Pancreas (tissue), 10 donors: ENCODE data around the gene MAN2A1. TPM values are rescaled to one million over a fixed set of nuclear protein-coding genes. Genes with fewer than 3 reads are reported as not detected.
A peak's percentile ranks its signal among the peaks of the same experiment; 100 is the strongest.

ENCODE experiments used
- ATAC-seq, 4 donors: fragments of 200-7000 bp; cut with Tn5 transposase; one replicate each; pipeline versions ENCODE4 v1.8.0 to v1.9.1; 2020; ENCODE audit warnings: mild to moderate bottlenecking in 4 of 4, moderate library complexity in 4 of 4
- DNase-seq, 6 donors: peaks; one replicate each; pipeline ENCODE4 v3.0.0-alpha.2; 2020
- FAIRE-seq: peaks from 2 replicates; lab custom pipeline; 2012; peaks lifted over from hg19 to GRCh38; lab: Jason Lieb, UNC
- H3K27ac ChIP-seq, 4 donors: fragments of 200-600 bp; sonication (generic); 1 replicate in 3 of 4; 2 replicates in 1 of 4; pipeline versions ENCODE4 v1.5.0 to v1.8.0; 2020
- H3K27me3 ChIP-seq, 4 donors: fragments of 200-600 bp; one replicate each; pipeline ENCODE4 v1.8.0; 2021
- H3K36me3 ChIP-seq, 3 donors: fragments of 200-600 bp; sonication (generic) in 1 of 3; one replicate each; pipeline versions ENCODE4 v1.5.0 to v1.8.0; 2020 to 2021
- H3K4me1 ChIP-seq, 3 donors: fragments of 200-600 bp; one replicate each; pipeline ENCODE4 v1.8.0; 2021
- H3K4me3 ChIP-seq, 4 donors: fragments of 200-600 bp; sonication (generic) in 2 of 4; one replicate each; pipeline versions ENCODE4 v1.5.0 to v1.8.0; 2020 to 2021
- H3K9me3 ChIP-seq, 4 donors: fragments of 200-600 bp; one replicate each; pipeline ENCODE4 v1.8.0; 2021
- WGBS, 2 donors: extraction: QIAGEN DNeasy Blood & Tissue Kit; methylation state at CpG; one replicate each; pipeline ENCODE4 v1.1.7; 2013; 5-methylcytosine and 5-hydroxymethylcytosine counted together
- intact Hi-C, 3 donors: fragments of 100-400 bp; cut with DNase I; formaldehyde crosslinking; loops; one replicate each; pipeline versions ENCODE4 v1.11.1 to v1.14.2; 2022
- polyA plus RNA-seq, 2 donors: library from polyadenylated mRNA; stranded (reverse); fragments of 200-250 nt; gene quantifications; one replicate each; pipeline ENCODE4 v1.2.3, GENCODE V29; 2013
- total RNA-seq, 6 donors: library from RNA; stranded (reverse); fragmentation: NEBNext Ultra II Directional in 4 of 6; extraction: Animal tissue kit (Norgen Biotek cat#: 25700) in 4 of 6; gene quantifications; one replicate each; pipeline versions ENCODE4 v1.2.1 to v1.2.4, GENCODE V29; 2021 to 2023
- TF ChIP-seq, protein P1 (sequence below), 4 donors: fragments of 200-600 bp; sonication (generic) in 3 of 4; IDR thresholded peaks; one replicate each; pipeline versions ENCODE4 v1.5.0 to v1.8.0; 2021; ENCODE audit warnings: antibody characterized with exemption in 4 of 4
- donor health status: healthy with polysubstance abuse.
- donor health status: DM: no; HTN: no; CAD: no; lungs with moderate emphysema.
- donor health status: DM: no; HTN: no; CAD: no.
- donor health status: control.
- donor health status: control.
- donor health status: Bipolar disorder and iron deficiency.
- donor health status: DM: yes; HTN: yes; CAD: no.
- donor health status: DM: no; HTN: no; CAD: no.
- donor health status: DM: no; HTN: no; CAD: no.
- donor health status: DM: yes; HTN: yes; CAD: no.

MAN2A1 gene
- total and polyA plus RNA-seq, 8 donors, result 8.5 to 49.4 (median 36.6) TPM

- ATAC-seq (no peak), FAIRE-seq (no peak), DNase-seq (no peak)
- Histone ChIP-seq H3K36me3 (no peaks in the 10 kb centered on the region), H3K27me3 (no peaks in the 10 kb centered on the region), H3K4me1 (peaks cover 0 to 3% (median 0%) of the 10 kb centered on the region in 3 donors), H3K9me3 (no peaks in the 10 kb centered on the region), H3K4me3 (no peak overlapping the region), H3K27ac (no peak overlapping the region)
- intact Hi-C loops, result no loop called here
- WGBS, 2 donors, result 82 to 96% methylated on average over 4 of the region's 4 CpGs
- TF ChIP-seq, protein P1, sequence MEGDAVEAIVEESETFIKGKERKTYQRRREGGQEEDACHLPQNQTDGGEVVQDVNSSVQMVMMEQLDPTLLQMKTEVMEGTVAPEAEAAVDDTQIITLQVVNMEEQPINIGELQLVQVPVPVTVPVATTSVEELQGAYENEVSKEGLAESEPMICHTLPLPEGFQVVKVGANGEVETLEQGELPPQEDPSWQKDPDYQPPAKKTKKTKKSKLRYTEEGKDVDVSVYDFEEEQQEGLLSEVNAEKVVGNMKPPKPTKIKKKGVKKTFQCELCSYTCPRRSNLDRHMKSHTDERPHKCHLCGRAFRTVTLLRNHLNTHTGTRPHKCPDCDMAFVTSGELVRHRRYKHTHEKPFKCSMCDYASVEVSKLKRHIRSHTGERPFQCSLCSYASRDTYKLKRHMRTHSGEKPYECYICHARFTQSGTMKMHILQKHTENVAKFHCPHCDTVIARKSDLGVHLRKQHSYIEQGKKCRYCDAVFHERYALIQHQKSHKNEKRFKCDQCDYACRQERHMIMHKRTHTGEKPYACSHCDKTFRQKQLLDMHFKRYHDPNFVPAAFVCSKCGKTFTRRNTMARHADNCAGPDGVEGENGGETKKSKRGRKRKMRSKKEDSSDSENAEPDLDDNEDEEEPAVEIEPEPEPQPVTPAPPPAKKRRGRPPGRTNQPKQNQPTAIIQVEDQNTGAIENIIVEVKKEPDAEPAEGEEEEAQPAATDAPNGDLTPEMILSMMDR (IDR thresholded peaks at IDR 0.05), result no peak
Measured at GRCh38 chr5:109718632-109719031, 28.9 kb downstream of the MAN2A1 start.

- no peak for ATAC-seq
- FAIRE-seq, result no peak
- DNase-seq, result no peak
- H3K36me3 ChIP-seq, result no peaks in the 10 kb centered on the region
- intact Hi-C loops, result no loop called here
- no peaks in the 10 kb centered on the region for H3K27me3 ChIP-seq
- H3K4me3 ChIP-seq, result no peak overlapping the region
- H3K4me1 ChIP-seq, result peaks cover 0 to 4% (median 0%) of the 10 kb centered on the region in 3 donors
- TF ChIP-seq, protein P1 (IDR thresholded peaks at IDR 0.05), result no peak
- H3K27ac ChIP-seq, result no peak overlapping the region
- H3K9me3 ChIP-seq, result no peaks in the 10 kb centered on the region
Measured at GRCh38 chr5:109719978-109720377, 30.3 kb downstream of the MAN2A1 start.

DNA sequence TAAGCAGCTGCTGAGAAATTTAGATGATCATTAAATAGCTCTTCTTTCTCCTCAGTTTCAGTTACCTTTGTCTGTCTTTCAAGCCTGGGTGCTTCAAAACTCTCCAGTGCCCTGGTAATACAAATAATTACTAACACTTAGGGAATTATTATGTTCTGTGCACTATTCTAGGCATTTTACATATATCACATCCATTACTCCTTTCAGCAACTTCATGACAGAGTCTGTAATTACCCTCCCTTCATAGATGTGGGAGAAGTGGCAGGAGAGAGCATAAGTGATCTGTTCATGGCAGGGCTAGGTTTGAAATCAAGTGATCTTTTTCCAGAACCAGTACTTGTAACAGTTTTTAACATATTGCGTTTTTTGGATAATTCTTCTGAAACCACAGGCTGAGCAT lies 32.0 kb downstream of the MAN2A1 start:
- no peak for FAIRE-seq
- no peak for DNase-seq
- ATAC-seq, result no peak
- TF ChIP-seq, protein P1 (IDR thresholded peaks at IDR 0.05), result no peak
- Histone ChIP-seq H3K4me1 (peaks cover 0 to 5% (median 0%) of the 10 kb centered on the region in 3 donors), H3K9me3 (no peaks in the 10 kb centered on the region), H3K27ac (no peak overlapping the region), H3K4me3 (no peak overlapping the region), H3K36me3 (no peaks in the 10 kb centered on the region), H3K27me3 (no peaks in the 10 kb centered on the region)
- intact Hi-C loops, result no loop called here
- 88 to 95% methylated on average over 1 of the region's 1 CpG for WGBS, 2 donors

DNA sequence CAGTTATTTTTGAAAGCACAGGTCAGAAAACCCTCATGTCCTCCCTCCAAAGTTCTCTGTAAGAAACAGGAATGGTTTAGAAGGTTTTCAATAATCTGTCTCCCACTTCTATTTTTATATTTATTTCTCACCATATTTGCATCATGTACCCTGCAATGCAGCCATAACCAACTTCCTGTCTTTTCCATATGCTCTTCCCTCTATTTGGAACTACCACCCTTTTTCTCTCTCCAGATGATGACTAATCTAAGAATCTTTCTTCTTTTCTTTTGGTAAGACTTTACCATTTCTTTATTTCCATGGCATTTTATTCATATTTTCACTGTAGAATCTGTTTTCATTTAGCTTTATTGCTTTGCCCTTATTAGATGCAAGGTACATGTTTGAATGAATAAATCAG lies 33.9 kb downstream of the MAN2A1 start:
- Histone ChIP-seq H3K36me3 (no peaks in the 10 kb centered on the region), H3K4me1 (peaks cover 0 to 5% (median 0%) of the 10 kb centered on the region in 3 donors), H3K9me3 (no peaks in the 10 kb centered on the region), H3K4me3 (no peak overlapping the region), H3K27ac (no peak overlapping the region), H3K27me3 (no peaks in the 10 kb centered on the region)
- ATAC-seq (no peak), DNase-seq (no peak), FAIRE-seq (no peak)
- intact Hi-C loops, result no loop called here
- TF ChIP-seq, protein P1 (IDR thresholded peaks at IDR 0.05), result no peak

- peak in 2 of 4 donors; percentile 30 to 38 for ATAC-seq
Measured at GRCh38 chr5:109725135-109725534, 35.4 kb downstream of the MAN2A1 start.

More at GRCh38 chr5:109725135-109725534, 35.4 kb downstream of the MAN2A1 start:
- Histone ChIP-seq H3K36me3 (no peaks in the 10 kb centered on the region), H3K4me1 (peaks cover 0 to 5% (median 0%) of the 10 kb centered on the region in 3 donors), H3K27ac (no peak overlapping the region), H3K9me3 (no peaks in the 10 kb centered on the region), H3K4me3 (no peak overlapping the region), H3K27me3 (no peaks in the 10 kb centered on the region)
- TF ChIP-seq, protein P1 (IDR thresholded peaks at IDR 0.05), result no peak
- DNase-seq (peak in 1 of 6 donors; percentile 30), FAIRE-seq (no peak)
- intact Hi-C loops, result no loop called here
- whole genome bisulfite sequencing, 2 donors, result 68 to 81% methylated on average over 2 of the region's 2 CpGs
